RWPE2 (cell line): ENCODE results near the gene ACKR4.

Experiments used
- ATAC-seq: fragments of 200-7000 bp; cut with Tn5 transposase; 3 replicates; pipeline ENCODE4 v1.9.1; 2021; ENCODE audit warnings: low read depth
- DNase-seq: peaks from one replicate; pipeline ENCODE4 v3.0.0-alpha.2; 2020; ENCODE audit warnings: low spot score
- H3K27ac ChIP-seq: fragments of 450-650 bp; 2 replicates; pipeline ENCODE4 v1.5.1; 2017; ENCODE audit warnings: mild to moderate bottlenecking; ENCODE audit not compliant: poor library complexity, severe bottlenecking
- H3K27me3 ChIP-seq: fragments of 250-450 bp; sonication (Bioruptor Pico); 2 replicates; pipeline ENCODE4 v1.5.1; 2021; ENCODE audit warnings: mild to moderate bottlenecking, moderate library complexity; ENCODE audit not compliant: insufficient read depth, poor library complexity, severe bottlenecking
- H3K36me3 ChIP-seq: fragments of 250-450 bp; sonication (Bioruptor Pico); 2 replicates; pipeline ENCODE4 v1.5.1; 2020; ENCODE audit warnings: low read depth, mild to moderate bottlenecking, moderate library complexity
- H3K4me1 ChIP-seq: fragments of 250-450 bp; sonication (Bioruptor Pico); 2 replicates; pipeline ENCODE4 v1.5.1; 2021; ENCODE audit warnings: mild to moderate bottlenecking, moderate library complexity; ENCODE audit not compliant: insufficient read depth, poor library complexity, severe bottlenecking
- H3K4me3 ChIP-seq: fragments of 250-450 bp; sonication (Bioruptor Pico); 2 replicates; pipeline ENCODE4 v1.5.1; 2021; ENCODE audit warnings: mild to moderate bottlenecking, moderate library complexity; ENCODE audit not compliant: severe bottlenecking
- H3K9me3 ChIP-seq: fragments of 250-450 bp; sonication (Bioruptor Pico); 2 replicates; pipeline ENCODE4 v1.5.1; 2021; ENCODE audit warnings: mild to moderate bottlenecking, moderate library complexity; ENCODE audit not compliant: severe bottlenecking
- CTCF ChIP-seq: fragments of 450-650 bp; IDR thresholded peaks from one replicate; pipeline ENCODE4 v1.5.1; 2017; ENCODE audit warnings: mild to moderate bottlenecking, moderate library complexity; ENCODE audit not compliant: poor library complexity, severe bottlenecking

The ACKR4 gene

GRCh38 chr3:132641837-132642538, 44.9 kb downstream of the ACKR4 start:
- H3K36me3 ChIP-seq = peaks cover 42% of the 10 kb centered on the region
- peaks cover 36% of the 10 kb centered on the region for H3K4me1 ChIP-seq
- ATAC-seq = peak; percentile 78
- no peak for DNase-seq
- H3K27me3 ChIP-seq = no peaks in the 10 kb centered on the region
- H3K4me3 ChIP-seq = no peak overlapping the region
- TF ChIP-seq CTCF = peak; percentile 95
- H3K27ac ChIP-seq = peak overlapping the region; percentile 14
- no peaks in the 10 kb centered on the region for H3K9me3 ChIP-seq

GRCh38 chr3:132642539-132642847, 45.4 kb downstream of the ACKR4 start:
- peaks cover 31% of the 10 kb centered on the region for H3K4me1 ChIP-seq
- H3K36me3 ChIP-seq = peaks cover 37% of the 10 kb centered on the region
- H3K27me3 ChIP-seq = no peaks in the 10 kb centered on the region
- TF ChIP-seq CTCF = peak; percentile 73
- DNase-seq (no peak), ATAC-seq (no peak)
- H3K4me3 ChIP-seq = no peak overlapping the region
- no peak overlapping the region for H3K27ac ChIP-seq
- no peaks in the 10 kb centered on the region for H3K9me3 ChIP-seq

- ATAC-seq (no peak), DNase-seq (no peak)
- peaks cover 23% of the 10 kb centered on the region for H3K4me1 ChIP-seq
- no peaks in the 10 kb centered on the region for H3K9me3 ChIP-seq
- H3K27ac ChIP-seq = no peak overlapping the region
- peaks cover 31% of the 10 kb centered on the region for H3K36me3 ChIP-seq
- no peak for TF ChIP-seq CTCF
- no peak overlapping the region for H3K4me3 ChIP-seq
- no peaks in the 10 kb centered on the region for H3K27me3 ChIP-seq
Observed at GRCh38 chr3:132643366-132643765, 46.3 kb downstream of the ACKR4 start.

GRCh38 chr3:132645058-132645457, 48.0 kb downstream of the ACKR4 start:
- no peak overlapping the region for H3K4me3 ChIP-seq
- H3K9me3 ChIP-seq = no peaks in the 10 kb centered on the region
- TF ChIP-seq CTCF = no peak
- H3K27ac ChIP-seq = no peak overlapping the region
- H3K36me3 ChIP-seq = peaks cover 22% of the 10 kb centered on the region
- DNase-seq (no peak), ATAC-seq (peak; percentile 68)
- peaks cover 17% of the 10 kb centered on the region for H3K4me1 ChIP-seq
- no peaks in the 10 kb centered on the region for H3K27me3 ChIP-seq

GRCh38 chr3:132650153-132650552, 53.1 kb downstream of the ACKR4 start:
- no peaks in the 10 kb centered on the region for H3K27me3 ChIP-seq
- H3K27ac ChIP-seq = no peak overlapping the region
- no peak overlapping the region for H3K4me3 ChIP-seq
- ATAC-seq (no peak), DNase-seq (no peak)
- no peak for TF ChIP-seq CTCF
- no peaks in the 10 kb centered on the region for H3K9me3 ChIP-seq
- H3K4me1 ChIP-seq = peaks cover 3% of the 10 kb centered on the region
- H3K36me3 ChIP-seq = no peaks in the 10 kb centered on the region
